ENCODE results near the gene FOXQ1. TPM values are rescaled to one million over a fixed set of nuclear protein-coding genes. Genes with fewer than 3 reads are reported as not detected.
"Not testable (repeated sequence)": the region's sequence is repeated elsewhere in the genome, so short reads cannot be mapped to it uniquely, and the experiment has no call there.

The FOXQ1 gene
- total RNA-seq, 1 donor from 2014 or later: not detected

DNA sequence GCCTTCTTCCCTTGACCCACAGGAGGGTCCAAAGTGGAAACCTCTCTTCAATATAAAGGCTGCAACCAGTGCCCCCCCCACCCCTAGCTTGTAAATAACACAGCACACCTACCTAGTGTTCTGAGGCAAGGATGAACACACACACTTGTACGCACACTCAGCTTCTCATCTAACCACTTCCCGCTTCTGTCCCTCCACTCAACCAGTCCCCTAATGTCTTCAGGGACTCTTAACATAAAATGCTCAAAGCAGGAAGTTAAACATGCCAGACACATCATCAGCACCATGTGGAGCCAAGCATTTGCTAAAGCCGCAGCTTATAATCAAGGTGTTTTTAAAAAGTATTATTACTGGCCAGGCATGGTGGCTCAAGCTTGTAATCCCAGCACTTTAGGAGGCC, 35.3 kb downstream of the FOXQ1 start:
- no peak for TF ChIP-seq CTCF (IDR thresholded peaks at IDR 0.05)
- Mint-ChIP-seq H3K27ac (ENCODE audit: unreplicated experiment) (no peak overlapping the region), H3K27me3 (ENCODE audit: low read depth) (peaks cover 43% of the 10 kb centered on the region), H3K4me3 (ENCODE audit: unreplicated experiment) (no peak overlapping the region), H3K4me1 (ENCODE audit: low read depth) (no peaks in the 10 kb centered on the region), H3K36me3 (ENCODE audit: low read depth) (peaks cover 1% of the 10 kb centered on the region), H3K9me3 (ENCODE audit: low read depth) (peaks cover 32% of the 10 kb centered on the region)
- no peak for DNase-seq (ENCODE audit: low spot score)

- no peak overlapping the region for H3K27ac Mint-ChIP-seq (ENCODE audit: unreplicated experiment)
- DNase-seq (ENCODE audit: low spot score): no peak
- peaks cover 42% of the 10 kb centered on the region for H3K27me3 Mint-ChIP-seq (ENCODE audit: low read depth)
- peaks cover 1% of the 10 kb centered on the region for H3K36me3 Mint-ChIP-seq (ENCODE audit: low read depth)
- H3K4me3 Mint-ChIP-seq (ENCODE audit: unreplicated experiment): no peak overlapping the region
- no peak for TF ChIP-seq CTCF (IDR thresholded peaks at IDR 0.05)
- no peaks in the 10 kb centered on the region for H3K4me1 Mint-ChIP-seq (ENCODE audit: low read depth)
- peaks cover 43% of the 10 kb centered on the region for H3K9me3 Mint-ChIP-seq (ENCODE audit: low read depth)
Observed at GRCh38 chr6:1348675-1349074, 36.8 kb downstream of the FOXQ1 start.

DNA sequence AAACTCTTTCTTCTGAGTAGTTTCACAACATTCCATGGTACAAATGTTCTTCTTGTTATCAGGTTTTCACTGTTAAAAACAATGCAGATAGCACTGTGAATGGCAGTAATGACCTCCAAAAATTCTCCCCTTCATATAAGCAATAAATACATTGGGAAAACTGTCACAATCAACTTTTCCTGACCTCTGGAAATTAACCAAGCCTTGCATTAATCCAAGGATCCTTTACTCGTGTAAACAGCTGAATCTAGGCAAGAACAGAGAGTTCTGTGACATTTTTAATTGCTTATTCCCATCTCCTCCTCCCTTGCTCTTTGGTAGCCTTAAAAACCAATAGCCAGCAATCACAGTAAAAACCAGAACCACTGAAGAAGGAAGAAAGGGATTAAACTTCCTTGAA, 37.8 kb downstream of the FOXQ1 start:
- Mint-ChIP-seq H3K36me3 (ENCODE audit: low read depth) (no peaks in the 10 kb centered on the region), H3K27me3 (ENCODE audit: low read depth) (peaks cover 43% of the 10 kb centered on the region), H3K27ac (ENCODE audit: unreplicated experiment) (no peak overlapping the region), H3K4me3 (ENCODE audit: unreplicated experiment) (no peak overlapping the region), H3K4me1 (ENCODE audit: low read depth) (no peaks in the 10 kb centered on the region), H3K9me3 (ENCODE audit: low read depth) (peaks cover 41% of the 10 kb centered on the region)
- DNase-seq (ENCODE audit: low spot score): no peak
- TF ChIP-seq CTCF (IDR thresholded peaks at IDR 0.05): no peak

GRCh38 chr6:1351381-1352008, 39.6 kb downstream of the FOXQ1 start:
- peaks cover 44% of the 10 kb centered on the region for H3K27me3 Mint-ChIP-seq (ENCODE audit: low read depth)
- H3K9me3 Mint-ChIP-seq (ENCODE audit: low read depth): peaks cover 38% of the 10 kb centered on the region
- DNase-seq (ENCODE audit: low spot score): no peak
- no peak overlapping the region for H3K27ac Mint-ChIP-seq (ENCODE audit: unreplicated experiment)
- no peaks in the 10 kb centered on the region for H3K4me1 Mint-ChIP-seq (ENCODE audit: low read depth)
- no peak for TF ChIP-seq CTCF (IDR thresholded peaks at IDR 0.05)
- no peaks in the 10 kb centered on the region for H3K36me3 Mint-ChIP-seq (ENCODE audit: low read depth)
- H3K4me3 Mint-ChIP-seq (ENCODE audit: unreplicated experiment): no peak overlapping the region

DNA sequence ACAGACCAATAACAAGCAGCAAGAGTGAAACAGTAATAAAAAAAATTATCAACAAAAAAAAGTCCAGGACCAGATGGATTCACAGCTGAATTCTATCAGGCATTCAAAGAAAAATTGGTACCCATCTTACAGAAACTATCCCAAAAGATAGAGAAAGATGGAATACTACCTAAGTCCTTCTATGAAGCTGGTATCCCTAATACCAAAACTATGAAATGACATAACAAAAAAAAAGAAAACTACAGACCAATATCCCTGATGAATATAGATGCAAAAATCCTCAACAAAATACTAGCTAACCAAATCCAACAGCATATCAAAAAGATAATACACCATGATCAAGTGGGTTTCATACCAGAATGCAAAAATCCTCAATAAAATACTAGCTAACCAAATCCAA, 43.2 kb downstream of the FOXQ1 start:
- peaks cover 38% of the 10 kb centered on the region for H3K9me3 Mint-ChIP-seq (ENCODE audit: low read depth)
- H3K4me3 Mint-ChIP-seq (ENCODE audit: unreplicated experiment); H3K27ac Mint-ChIP-seq (ENCODE audit: unreplicated experiment); H3K4me1 Mint-ChIP-seq (ENCODE audit: low read depth); DNase-seq (ENCODE audit: low spot score); H3K36me3 Mint-ChIP-seq (ENCODE audit: low read depth): not testable (repeated sequence)
- H3K27me3 Mint-ChIP-seq (ENCODE audit: low read depth): peaks cover 34% of the 10 kb centered on the region

GRCh38 chr6:1361717-1362116, 49.8 kb downstream of the FOXQ1 start:
- H3K4me1 Mint-ChIP-seq (ENCODE audit: low read depth); H3K27ac Mint-ChIP-seq (ENCODE audit: unreplicated experiment); H3K4me3 Mint-ChIP-seq (ENCODE audit: unreplicated experiment); DNase-seq (ENCODE audit: low spot score); H3K36me3 Mint-ChIP-seq (ENCODE audit: low read depth); H3K9me3 Mint-ChIP-seq (ENCODE audit: low read depth): not testable (repeated sequence)
- H3K27me3 Mint-ChIP-seq (ENCODE audit: low read depth): peaks cover 29% of the 10 kb centered on the region
